Upper lobe of right lung (tissue), 1 donor: ENCODE results near the gene SOS1. TPM values are rescaled to one million over a fixed set of nuclear protein-coding genes. Genes with fewer than 3 reads are reported as not detected.

ENCODE experiments used
- ATAC-seq: fragments of 200-7000 bp; cut with Tn5 transposase; one replicate; pipeline ENCODE4 v1.9.1; 2020; ENCODE audit warnings: mild to moderate bottlenecking, moderate library complexity
- DNase-seq: peaks from one replicate; pipeline ENCODE4 v3.0.0-alpha.2; 2020
- H3K27ac ChIP-seq: fragments of 200-600 bp; one replicate; pipeline ENCODE4 v1.8.0; 2022
- H3K27me3 ChIP-seq: fragments of 200-600 bp; one replicate; pipeline ENCODE4 v1.8.0; 2022; ENCODE audit warnings: mild to moderate bottlenecking
- H3K36me3 ChIP-seq: fragments of 200-600 bp; one replicate; pipeline ENCODE4 v1.8.0; 2022
- H3K4me1 ChIP-seq: fragments of 200-600 bp; one replicate; pipeline ENCODE4 v1.8.0; 2022
- H3K4me3 ChIP-seq: fragments of 200-600 bp; one replicate; pipeline ENCODE4 v1.8.0; 2022; ENCODE audit warnings: mild to moderate bottlenecking
- H3K9me3 ChIP-seq: fragments of 200-600 bp; one replicate; pipeline ENCODE4 v1.8.0; 2022
- CTCF ChIP-seq: fragments of 200-600 bp; IDR thresholded peaks from one replicate; pipeline ENCODE4 v1.8.0; 2022; ENCODE audit warnings: antibody characterized with exemption
- intact Hi-C: fragments of 100-400 bp; cut with DNase I; formaldehyde crosslinking; loops from one replicate; pipeline ENCODE4 v1.11.0; 2022
- long read RNA-seq: library from polyadenylated mRNA; unstranded; transcript quantifications from one replicate; pipeline ENCODE4 v2.0.0, GENCODE V29; 2021
- total RNA-seq: library from RNA; stranded (reverse); fragmentation: NEBNext Ultra II Directional; extraction: Animal tissue kit (Norgen Biotek cat#: 25700); gene quantifications from one replicate; pipeline ENCODE4 v1.2.1, GENCODE V29; 2021
- donor health status: DM: no; HTN: yes; CAD: no; lungs with severe emphysema.

Gene SOS1
- total RNA-seq: 37.0 TPM
- long read RNA-seq, partial matches to known transcripts: 8 of 15 reads
- long read RNA-seq, other reads (novel, unspliced or antisense): 6 of 15 reads

DNA sequence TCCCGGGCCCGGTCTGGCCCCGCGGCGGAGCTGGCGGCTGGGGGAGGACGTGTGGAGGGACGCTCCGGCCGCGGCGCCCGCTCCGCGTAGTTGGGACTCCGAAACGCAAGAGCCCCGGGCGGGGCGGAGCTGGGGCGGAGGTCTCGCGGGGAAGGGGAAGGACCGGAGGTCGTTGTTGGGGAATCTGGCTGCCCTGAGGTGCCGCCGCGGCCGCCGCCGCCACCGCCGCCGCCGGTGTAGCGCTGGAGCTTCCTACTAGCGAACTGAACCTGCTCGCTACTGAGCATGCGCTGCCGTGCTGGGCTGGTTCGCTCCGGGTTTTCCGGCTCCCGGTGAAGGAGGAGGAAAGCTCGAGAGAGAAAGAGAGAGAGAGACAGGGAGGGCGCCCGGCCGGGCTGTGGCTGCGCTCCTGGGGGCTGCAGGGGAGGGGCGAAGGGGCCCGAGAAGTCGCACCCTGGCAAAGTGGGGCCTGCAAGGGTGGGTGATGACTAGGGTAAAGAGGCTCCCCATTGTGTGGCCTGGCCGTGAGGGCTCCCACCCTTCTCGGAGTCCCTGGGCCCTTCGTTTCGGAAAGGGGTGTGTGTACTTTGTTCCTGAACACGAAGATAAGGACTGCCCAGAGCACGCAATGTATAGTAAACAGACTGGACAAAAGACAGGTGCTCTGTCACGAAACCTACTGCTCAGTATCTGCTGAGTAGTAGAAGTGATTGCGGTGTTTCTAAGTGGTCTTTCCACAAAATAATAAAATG lies at the start of gene SOS1:
Gene SOS1, minus strand, starts transcription at position 281 of the 752 bp plus-strand sequence. CDS start 629 bp downstream, outside the sequence.
- no peaks in the 10 kb centered on the region for H3K36me3 ChIP-seq
- H3K9me3 ChIP-seq: no peaks in the 10 kb centered on the region
- ATAC-seq (peak; percentile 86), DNase-seq (peak; percentile 99)
- peaks cover 50% of the 10 kb centered on the region for H3K4me1 ChIP-seq
- TF ChIP-seq CTCF: no peak
- intact Hi-C loops: no loop called here
- H3K27ac ChIP-seq: peak within 1 kb of the TSS; percentile 97
- H3K27me3 ChIP-seq: no peaks in the 10 kb centered on the region
- H3K4me3 ChIP-seq: peak within 1 kb of the TSS; percentile 88

- Histone ChIP-seq H3K27me3 (no peaks in the 10 kb centered on the region), H3K36me3 (no peaks in the 10 kb centered on the region), H3K27ac (no peak overlapping the region), H3K9me3 (no peaks in the 10 kb centered on the region), H3K4me1 (no peaks in the 10 kb centered on the region), H3K4me3 (no peak overlapping the region)
- ATAC-seq (no peak), DNase-seq (no peak)
- TF ChIP-seq CTCF: no peak
- intact Hi-C loops: no loop called here
Observed at GRCh38 chr2:39164089-39164488, 43.2 kb upstream of the SOS1 start.

DNA sequence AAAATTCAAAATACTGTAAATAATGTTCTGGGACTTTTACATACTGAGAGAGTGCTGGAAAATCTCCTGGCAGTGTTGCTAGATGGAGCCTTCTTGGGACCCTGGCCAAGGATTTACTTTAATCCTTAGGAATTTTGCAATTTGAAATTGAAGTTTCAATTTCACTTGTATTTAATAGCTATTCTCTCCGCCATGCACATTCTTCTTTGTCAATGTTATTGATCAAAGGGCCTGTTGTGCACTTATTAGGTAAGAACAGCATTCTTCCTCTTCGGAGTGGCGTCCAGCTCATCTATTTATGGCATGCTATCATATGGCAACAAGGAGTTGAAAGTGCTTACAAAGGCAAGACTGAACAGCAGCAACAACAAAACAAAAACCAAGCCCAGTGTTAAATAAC lies 40.1 kb upstream of the SOS1 start:
- Histone ChIP-seq H3K9me3 (no peaks in the 10 kb centered on the region), H3K27ac (no peak overlapping the region), H3K27me3 (no peaks in the 10 kb centered on the region), H3K4me3 (no peak overlapping the region), H3K36me3 (no peaks in the 10 kb centered on the region), H3K4me1 (no peaks in the 10 kb centered on the region)
- no peak for ATAC-seq
- TF ChIP-seq CTCF: no peak
- DNase-seq: no peak
- intact Hi-C loops: no loop called here

- no peak for TF ChIP-seq CTCF
- DNase-seq (no peak), ATAC-seq (no peak)
- H3K4me3 ChIP-seq: no peak overlapping the region
- H3K4me1 ChIP-seq: no peaks in the 10 kb centered on the region
- no peaks in the 10 kb centered on the region for H3K9me3 ChIP-seq
- no peak overlapping the region for H3K27ac ChIP-seq
- intact Hi-C loops: no loop called here
- H3K27me3 ChIP-seq: no peaks in the 10 kb centered on the region
- H3K36me3 ChIP-seq: no peaks in the 10 kb centered on the region
Observed at GRCh38 chr2:39159283-39159682, 38.4 kb upstream of the SOS1 start.

DNA sequence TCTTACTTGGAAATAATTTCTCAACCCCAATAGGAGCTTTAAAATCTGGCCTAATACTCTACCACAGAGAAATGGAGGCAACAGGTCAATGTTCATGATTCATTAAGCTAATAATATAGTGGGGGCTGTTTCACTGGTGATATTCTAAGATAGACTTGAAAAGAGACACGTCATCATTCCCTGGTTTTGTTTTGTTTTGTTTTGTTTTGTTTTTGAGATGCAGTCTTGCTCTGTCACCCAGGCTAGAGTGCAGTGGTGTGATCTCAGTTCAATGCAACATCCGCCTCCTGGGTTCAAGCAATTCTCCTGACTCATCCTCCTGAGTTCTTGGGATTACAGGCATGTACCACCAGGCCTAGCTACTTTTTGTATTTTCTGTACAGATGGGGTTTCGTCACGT lies 37.5 kb upstream of the SOS1 start:
- Histone ChIP-seq H3K27ac (no peak overlapping the region), H3K4me3 (no peak overlapping the region), H3K36me3 (no peaks in the 10 kb centered on the region), H3K27me3 (no peaks in the 10 kb centered on the region), H3K4me1 (no peaks in the 10 kb centered on the region), H3K9me3 (no peaks in the 10 kb centered on the region)
- no peak for TF ChIP-seq CTCF
- ATAC-seq (no peak), DNase-seq (no peak)
- intact Hi-C loops: no loop called here
